B cell (primary cell): Measurements from ENCODE around the gene MBIP. TPM values are rescaled to one million over a fixed set of nuclear protein-coding genes. Genes with fewer than 3 reads are reported as not detected.

ENCODE experiments used
- ATAC-seq: fragments of 200-7000 bp; cut with Tn5 transposase; one replicate; pipeline ENCODE4 v1.10.0; 2021; ENCODE audit warnings: low read depth, mild to moderate bottlenecking, moderate number of reproducible peaks, moderate library complexity
- CTCF ChIA-PET: fragments of 350-600 bp; sonication (Branson Sonifier 250); formaldehyde crosslinking; loops from one replicate; lab custom pipeline; 2021; ENCODE audit warnings: antibody characterized with exemption, inconsistent platforms; lab: Charles Lee
- POLR2A ChIA-PET: fragments of 350-600 bp; sonication (Branson Sonifier 250); formaldehyde crosslinking; loops from one replicate; lab custom pipeline; 2021; ENCODE audit warnings: antibody characterized with exemption; lab: Charles Lee
- DNase-seq: peaks from one replicate; pipeline ENCODE4 v3.0.0; 2013
- H2AFZ ChIP-seq: 2 replicates; pipeline ENCODE4 v1.6.1; 2012; ENCODE audit warnings: mild to moderate bottlenecking, low read depth, low read length; ENCODE audit not compliant: insufficient read depth, poor library complexity, severe bottlenecking
- H3K27ac ChIP-seq, 2 donors: 1 replicate in 1 of 2; 2 replicates in 1 of 2; pipeline ENCODE4 v1.5.1; 2012 to 2013; ENCODE audit warnings: low read length in 2 of 2, mild to moderate bottlenecking in 2 of 2, moderate library complexity in 1 of 2
- H3K27me3 ChIP-seq, 4 experiments: fragments of 200-600 bp in 1 of 4; sonication (generic) in 1 of 4; replicated peaks in 1 of 4; 1 replicate in 2 of 4; 2 replicates in 2 of 4; pipeline versions ENCODE4 v1.6.1 to v1.7.0; 2013 to 2016; ENCODE audit warnings: low read length in 3 of 4, mild to moderate bottlenecking in 2 of 4, mixed read lengths in 1 of 4, moderate library complexity in 1 of 4; ENCODE audit not compliant: insufficient read depth in 4 of 4, control insufficient read depth in 3 of 4; ENCODE audit errors: control extremely low read depth in 1 of 4
- H3K36me3 ChIP-seq, 2 experiments: replicated peaks in 1 of 2; 1 replicate in 1 of 2; 2 replicates in 1 of 2; pipeline versions ENCODE4 v1.6.1 to v1.7.1; 2013; ENCODE audit warnings: low read length in 1 of 2; ENCODE audit not compliant: insufficient read depth in 2 of 2, control insufficient read depth in 1 of 2; ENCODE audit errors: control extremely low read depth in 1 of 2, extremely low read depth in 1 of 2
- H3K4me1 ChIP-seq, 2 donors: fragments of 200-600 bp in 1 of 2; sonication (generic) in 1 of 2; 1 replicate in 1 of 2; 2 replicates in 1 of 2; pipeline versions ENCODE4 v1.5.1 to v1.6.1; 2013 to 2017; ENCODE audit warnings: low read length in 2 of 2; ENCODE audit not compliant: control insufficient read depth in 2 of 2, insufficient read depth in 2 of 2
- H3K4me2 ChIP-seq: replicated peaks from 2 replicates; pipeline ENCODE3; 2012; ENCODE audit warnings: mild to moderate bottlenecking, low read depth, low read length; ENCODE audit not compliant: poor library complexity, severe bottlenecking
- H3K4me3 ChIP-seq, 5 experiments: fragments of 200-600 bp in 1 of 5; sonication (generic) in 1 of 5; 1 replicate in 3 of 5; 2 replicates in 2 of 5; pipeline versions ENCODE4 v1.5.1 to v1.7.0; 2011 to 2016; ENCODE audit warnings: low read length in 4 of 5, mild to moderate bottlenecking in 4 of 5, low read depth in 2 of 5, control low read depth in 1 of 5, moderate library complexity in 1 of 5; ENCODE audit not compliant: insufficient read depth in 1 of 5; ENCODE audit errors: control extremely low read depth in 1 of 5, extremely low read depth in 1 of 5
- H3K79me2 ChIP-seq: fragments of 200-600 bp; sonication (generic); one replicate; pipeline ENCODE4 v1.6.0; 2016; ENCODE audit warnings: low read length; ENCODE audit not compliant: control insufficient read depth, insufficient read depth
- H3K9ac ChIP-seq: fragments of 200-600 bp; sonication (generic); 2 replicates; pipeline ENCODE4 v1.6.1; 2017; ENCODE audit warnings: mild to moderate bottlenecking, low read length, moderate library complexity
- H3K9me3 ChIP-seq, 3 donors: one replicate each; pipeline versions ENCODE4 v1.6.1 to v1.7.1; 2013; ENCODE audit warnings: low read length in 2 of 3; ENCODE audit not compliant: control insufficient read depth in 2 of 3, insufficient read depth in 1 of 3; ENCODE audit errors: control extremely low read depth in 1 of 3
- H4K20me1 ChIP-seq: 2 replicates; pipeline ENCODE4 v1.6.0; 2012; ENCODE audit warnings: mild to moderate bottlenecking, low read length; ENCODE audit not compliant: insufficient read depth, control insufficient read depth, poor library complexity, severe bottlenecking
- H3K27ac Mint-ChIP-seq: one replicate; pipeline ENCODE4 v1.8.0; 2021; ENCODE audit warnings: mixed read lengths
- H3K27me3 Mint-ChIP-seq: one replicate; pipeline ENCODE4 v1.8.0; 2021; ENCODE audit warnings: mixed read lengths
- H3K4me1 Mint-ChIP-seq: one replicate; pipeline ENCODE4 v1.8.0; 2021; ENCODE audit warnings: mixed read lengths
- H3K4me3 Mint-ChIP-seq: one replicate; pipeline ENCODE4 v1.8.0; 2021; ENCODE audit warnings: mixed read lengths
- H3K9me3 Mint-ChIP-seq: one replicate; pipeline ENCODE4 v1.8.0; 2022; ENCODE audit warnings: mixed read lengths; ENCODE audit not compliant: insufficient read depth
- CTCF ChIP-seq: fragments of 200-600 bp; IDR thresholded peaks from one replicate; pipeline ENCODE4 v1.8.0; 2022; ENCODE audit warnings: antibody characterized with exemption, mild to moderate bottlenecking
- EZH2 ChIP-seq: IDR thresholded peaks from 2 replicates; pipeline ENCODE4 v1.6.1; 2012; ENCODE audit warnings: borderline replicate concordance, low read depth, mild to moderate bottlenecking, moderate library complexity, low read length; ENCODE audit not compliant: insufficient read depth, poor library complexity, severe bottlenecking
- WGBS: methylation state at CpG from one replicate; pipeline ENCODE4 v1.1.5; 2013; ENCODE audit warnings: missing lambda C conversion rate; ENCODE audit not compliant: insufficient coverage; 5-methylcytosine and 5-hydroxymethylcytosine counted together
- intact Hi-C: fragments of 100-400 bp; cut with micrococcal nuclease; formaldehyde crosslinking; loops from one replicate; pipeline ENCODE4 v1.10.0; 2022
- polyA plus RNA-seq: library from polyadenylated mRNA; depleted of rRNA; stranded (reverse); fragments of >200 nt; gene quantifications from 2 replicates; pipeline ENCODE4 v1.2.3, GENCODE V29; 2012
- total RNA-seq, 2 donors: library from RNA; stranded (reverse); fragments of 120-200 nt in 1 of 2; gene quantifications; 1 replicate in 1 of 2; 2 replicates in 1 of 2; pipeline versions ENCODE4 v1.2.3 to v1.2.4, GENCODE V29; 2013 to 2022

MBIP gene
- total and polyA plus RNA-seq, 2 donors (not counting 1 experiment from before 2014, with no cell fraction given) = 9.3 to 20.8 TPM

DNA sequence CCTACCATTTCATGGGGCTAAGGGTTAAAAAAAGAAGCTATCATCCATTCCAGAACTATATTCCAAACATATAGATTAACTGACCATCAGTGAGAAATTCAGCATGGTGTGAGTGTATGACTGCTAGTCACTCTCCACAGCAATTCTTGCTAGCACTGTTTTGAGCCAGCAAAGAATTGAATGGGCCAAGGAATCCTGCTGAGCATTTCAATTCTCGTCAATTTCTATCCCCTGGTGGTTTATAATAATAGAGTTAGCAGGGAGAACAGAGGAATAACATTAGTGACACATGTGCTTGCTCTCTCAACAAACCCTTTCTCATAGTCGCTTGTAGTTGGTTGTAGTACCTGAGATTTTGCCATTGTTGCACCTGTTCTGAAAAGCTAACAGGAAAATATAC lies 7.2 kb downstream of the MBIP start:
- intact Hi-C loops = no loop called here
- no peak for ATAC-seq
- Histone ChIP-seq H3K4me2 (no peak overlapping the region), H4K20me1 (no peaks in the 10 kb centered on the region), H3K79me2 (peaks cover 10% of the 10 kb centered on the region), H3K4me1 (no peaks in the 10 kb centered on the region), H3K4me3 (no peak overlapping the region), H3K9me3 (no peaks in the 10 kb centered on the region), H3K27ac (no peak overlapping the region), H3K9ac (no peak overlapping the region), H2AFZ (no peak overlapping the region), H3K36me3 (peaks cover 22 to 46% of the 10 kb centered on the region in 2 experiments), H3K27me3 (no peaks in the 10 kb centered on the region)
- POLR2A ChIA-PET = no interaction called here
- Mint-ChIP-seq H3K4me3 (no peak overlapping the region), H3K4me1 (peaks cover 2% of the 10 kb centered on the region), H3K27me3 (no peaks in the 10 kb centered on the region), H3K27ac (no peak overlapping the region), H3K9me3 (no peaks in the 10 kb centered on the region)
- CTCF ChIA-PET = no interaction called here
- TF ChIP-seq CTCF (no peak), EZH2 (no peak)
- DNase-seq = no peak
- WGBS = no CpG with 5 or more reads among the region's 2 CpGs

DNA sequence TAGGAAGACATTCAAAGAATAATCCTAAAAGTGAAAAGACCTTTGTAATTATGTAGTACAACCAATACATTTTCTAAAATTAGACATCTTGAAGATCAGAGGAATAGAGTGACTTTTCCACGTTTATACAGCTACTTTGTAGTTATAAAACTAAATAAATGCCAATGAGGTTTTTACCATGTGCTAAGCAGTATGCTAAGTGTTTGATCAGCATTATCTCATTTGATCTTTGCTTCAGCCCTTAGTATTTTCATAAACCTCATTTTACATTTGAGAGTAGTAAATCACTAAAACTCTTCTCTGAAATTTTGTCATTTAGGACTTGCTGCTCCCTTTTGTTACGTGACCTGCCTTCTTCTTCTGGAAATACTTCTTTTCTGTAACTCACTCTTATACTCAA lies 13.6 kb downstream of the MBIP start:
- CTCF ChIA-PET = no interaction called here
- Histone ChIP-seq H3K79me2 (no peaks in the 10 kb centered on the region), H3K27ac (no peak overlapping the region), H3K4me1 (no peaks in the 10 kb centered on the region), H3K4me3 (no peak overlapping the region), H3K4me2 (no peak overlapping the region), H2AFZ (no peak overlapping the region), H4K20me1 (no peaks in the 10 kb centered on the region), H3K36me3 (peaks cover 24 to 70% of the 10 kb centered on the region in 2 experiments), H3K9me3 (no peaks in the 10 kb centered on the region), H3K9ac (no peak overlapping the region), H3K27me3 (no peaks in the 10 kb centered on the region)
- TF ChIP-seq EZH2 = no peak
- TF ChIP-seq CTCF = no peak
- H3K9me3 Mint-ChIP-seq = no peaks in the 10 kb centered on the region
- WGBS = no CpG with 5 or more reads among the region's 2 CpGs
- H3K4me3 Mint-ChIP-seq = no peak overlapping the region
- no peak for ATAC-seq
- POLR2A ChIA-PET = no interaction called here
- H3K4me1 Mint-ChIP-seq = no peaks in the 10 kb centered on the region
- no peak overlapping the region for H3K27ac Mint-ChIP-seq
- DNase-seq = no peak
- H3K27me3 Mint-ChIP-seq = no peaks in the 10 kb centered on the region
- intact Hi-C loops = no loop called here
